Nephron progenitor cell (in vitro differentiated cells): ENCODE results near the gene RPRD1A.
"Not testable (repeated sequence)": the region's sequence is repeated elsewhere in the genome, so short reads cannot be mapped to it uniquely, and the experiment has no call there.

Source experiments
- DNase-seq: peaks from one replicate; pipeline ENCODE4 v3.0.0; 2021
- H3K27ac Mint-ChIP-seq: 2 replicates; pipeline ENCODE4 v1.8.0; 2021; ENCODE audit warnings: mild to moderate bottlenecking, moderate library complexity, mixed read lengths
- H3K27me3 Mint-ChIP-seq: 2 replicates; pipeline ENCODE4 v1.8.0; 2021; ENCODE audit warnings: mild to moderate bottlenecking, low read depth, mixed read lengths; ENCODE audit not compliant: poor library complexity
- H3K36me3 Mint-ChIP-seq: 2 replicates; pipeline ENCODE4 v1.8.0; 2021; ENCODE audit warnings: low read depth, mixed read lengths
- H3K4me1 Mint-ChIP-seq: 2 replicates; pipeline ENCODE4 v1.8.0; 2021; ENCODE audit warnings: mixed read lengths
- H3K4me3 Mint-ChIP-seq: 2 replicates; pipeline ENCODE4 v1.8.0; 2021; ENCODE audit warnings: mild to moderate bottlenecking, moderate library complexity, mixed read lengths
- H3K9me3 Mint-ChIP-seq: 2 replicates; pipeline ENCODE4 v1.8.0; 2021; ENCODE audit warnings: mild to moderate bottlenecking, moderate library complexity, mixed read lengths
- TF ChIP-seq, protein P1 (sequence below): fragments of 200-600 bp; sonication (generic); IDR thresholded peaks from 2 replicates; pipeline ENCODE4 v1.5.0; 2021; ENCODE audit warnings: antibody characterized with exemption

The RPRD1A gene

DNA sequence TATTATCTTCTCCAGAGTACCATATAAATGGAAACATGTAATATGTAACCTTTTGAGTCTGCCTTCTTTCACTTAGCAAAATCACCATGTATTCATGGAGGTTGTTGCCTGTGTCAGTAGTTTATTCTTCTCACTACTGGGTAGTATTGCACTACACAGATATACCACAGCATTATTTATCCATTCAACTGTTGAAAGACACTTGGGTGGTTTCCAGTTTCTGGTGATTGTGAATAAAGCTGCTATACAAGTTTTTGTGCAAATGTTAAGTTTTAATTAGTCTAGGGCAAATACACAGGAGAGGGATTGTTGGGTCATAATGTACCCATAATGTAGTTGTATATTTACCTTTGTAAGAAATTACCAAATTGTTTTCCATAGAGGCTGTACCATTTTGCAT, 29.6 kb upstream of the RPRD1A start:
- TF ChIP-seq, protein P1, sequence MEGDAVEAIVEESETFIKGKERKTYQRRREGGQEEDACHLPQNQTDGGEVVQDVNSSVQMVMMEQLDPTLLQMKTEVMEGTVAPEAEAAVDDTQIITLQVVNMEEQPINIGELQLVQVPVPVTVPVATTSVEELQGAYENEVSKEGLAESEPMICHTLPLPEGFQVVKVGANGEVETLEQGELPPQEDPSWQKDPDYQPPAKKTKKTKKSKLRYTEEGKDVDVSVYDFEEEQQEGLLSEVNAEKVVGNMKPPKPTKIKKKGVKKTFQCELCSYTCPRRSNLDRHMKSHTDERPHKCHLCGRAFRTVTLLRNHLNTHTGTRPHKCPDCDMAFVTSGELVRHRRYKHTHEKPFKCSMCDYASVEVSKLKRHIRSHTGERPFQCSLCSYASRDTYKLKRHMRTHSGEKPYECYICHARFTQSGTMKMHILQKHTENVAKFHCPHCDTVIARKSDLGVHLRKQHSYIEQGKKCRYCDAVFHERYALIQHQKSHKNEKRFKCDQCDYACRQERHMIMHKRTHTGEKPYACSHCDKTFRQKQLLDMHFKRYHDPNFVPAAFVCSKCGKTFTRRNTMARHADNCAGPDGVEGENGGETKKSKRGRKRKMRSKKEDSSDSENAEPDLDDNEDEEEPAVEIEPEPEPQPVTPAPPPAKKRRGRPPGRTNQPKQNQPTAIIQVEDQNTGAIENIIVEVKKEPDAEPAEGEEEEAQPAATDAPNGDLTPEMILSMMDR, result no peak
- no peak for DNase-seq

DNA sequence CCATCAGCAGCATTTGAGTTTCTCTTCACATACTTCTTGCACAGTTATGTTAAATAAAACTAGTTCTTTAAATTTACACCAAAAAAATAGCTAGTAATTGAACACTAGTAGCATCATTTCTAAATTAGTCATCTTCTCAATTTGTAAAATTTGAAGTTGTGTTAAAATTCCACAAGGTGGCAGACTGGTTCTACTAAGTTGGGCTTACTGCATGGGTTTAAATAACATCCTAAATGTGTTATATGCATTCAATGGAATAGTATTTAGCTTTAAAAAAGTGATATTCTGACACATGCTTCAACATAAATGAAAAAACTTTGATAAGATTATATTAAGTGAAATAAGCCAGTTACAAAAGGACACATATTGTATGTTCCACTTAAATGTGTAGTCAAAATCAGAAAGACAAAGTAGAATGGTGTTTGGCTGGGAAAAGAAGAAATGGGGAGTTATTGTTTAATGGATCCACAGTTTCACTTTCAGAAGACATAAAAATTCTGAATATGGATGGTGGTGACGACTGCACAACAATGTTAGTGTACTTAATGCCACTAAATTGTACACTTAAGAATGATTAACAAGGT, 28.7 kb upstream of the RPRD1A start:
- Mint-ChIP-seq H3K27me3 (peaks cover 9% of the 10 kb centered on the region), H3K4me1 (no peaks in the 10 kb centered on the region), H3K4me3 (no peak overlapping the region), H3K27ac (no peak overlapping the region), H3K9me3 (no peaks in the 10 kb centered on the region), H3K36me3 (no peaks in the 10 kb centered on the region)
- TF ChIP-seq, protein P1, result peak; percentile 70
- DNase-seq, result no peak

More for the DNA sequence above, 29.6 kb upstream of the RPRD1A start:
- Mint-ChIP-seq H3K36me3 (no peaks in the 10 kb centered on the region), H3K27ac (no peak overlapping the region), H3K9me3 (peaks cover 2% of the 10 kb centered on the region), H3K4me3 (no peak overlapping the region), H3K27me3 (peaks cover 9% of the 10 kb centered on the region), H3K4me1 (no peaks in the 10 kb centered on the region)

DNA sequence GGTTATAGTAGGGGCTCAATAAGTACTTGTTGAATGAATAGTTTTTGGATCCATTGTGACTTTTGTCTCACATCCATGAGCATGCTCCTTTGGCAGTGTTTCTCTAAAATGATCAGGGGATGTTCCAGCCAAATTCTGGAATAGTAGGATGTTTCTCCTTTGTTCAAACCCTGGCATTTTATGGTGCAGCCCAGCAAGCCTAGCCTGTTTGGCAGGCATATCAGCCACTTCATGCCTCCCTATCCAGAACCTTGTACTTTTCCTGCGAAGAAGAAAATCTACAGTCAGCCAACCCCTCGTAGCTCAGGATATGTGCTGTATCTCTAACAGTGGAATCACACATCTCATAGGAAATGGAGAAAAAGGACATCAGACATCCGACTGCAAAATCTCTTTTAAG, 27.1 kb upstream of the RPRD1A start:
- no peak overlapping the region for H3K4me3 Mint-ChIP-seq
- no peaks in the 10 kb centered on the region for H3K36me3 Mint-ChIP-seq
- TF ChIP-seq, protein P1, result no peak
- no peaks in the 10 kb centered on the region for H3K4me1 Mint-ChIP-seq
- no peaks in the 10 kb centered on the region for H3K9me3 Mint-ChIP-seq
- no peak overlapping the region for H3K27ac Mint-ChIP-seq
- no peak for DNase-seq
- peaks cover 9% of the 10 kb centered on the region for H3K27me3 Mint-ChIP-seq

DNA sequence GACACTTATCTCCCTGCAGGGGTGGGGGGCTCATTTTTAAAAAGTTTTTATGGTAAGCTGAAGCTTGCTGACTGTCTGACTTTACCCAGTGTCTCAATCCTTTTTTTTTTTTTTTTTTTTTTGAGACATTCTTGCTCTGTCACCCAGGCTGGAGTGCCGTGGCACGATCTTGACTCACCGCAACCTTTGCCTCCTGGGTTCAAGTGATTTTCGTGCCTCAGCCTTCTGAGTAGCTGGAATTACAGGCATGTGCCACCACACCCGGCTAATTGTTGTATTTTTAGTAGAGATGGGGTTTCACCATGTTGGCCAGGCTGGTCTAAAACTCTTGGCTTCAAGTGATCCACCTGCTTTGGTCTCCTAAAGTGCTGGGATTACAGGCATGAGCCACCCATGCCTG, 24.8 kb upstream of the RPRD1A start:
- not testable (repeated sequence) for H3K4me3 Mint-ChIP-seq, H3K27me3 Mint-ChIP-seq, H3K9me3 Mint-ChIP-seq, H3K36me3 Mint-ChIP-seq, H3K27ac Mint-ChIP-seq, DNase-seq, H3K4me1 Mint-ChIP-seq

DNA sequence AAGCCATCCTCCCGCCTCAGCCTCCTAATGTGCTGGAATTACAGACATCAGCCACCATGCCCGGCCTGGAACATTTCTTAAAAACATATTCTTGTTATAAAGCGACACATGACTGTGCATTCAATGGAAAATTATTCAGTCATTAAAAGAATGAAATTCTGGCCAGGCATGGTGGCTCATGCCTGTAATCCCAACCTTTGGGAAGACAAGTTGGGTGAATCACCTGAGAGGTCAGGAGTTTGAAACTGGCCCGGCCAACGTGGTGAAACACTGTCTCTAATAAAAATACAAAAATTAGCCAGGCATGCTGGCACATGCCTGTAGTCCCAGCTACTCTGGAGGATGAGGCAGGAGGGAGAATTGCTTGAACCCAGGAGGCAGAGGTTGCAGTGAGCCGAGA, 21.6 kb upstream of the RPRD1A start:
- peaks cover 9% of the 10 kb centered on the region for H3K27me3 Mint-ChIP-seq
- H3K9me3 Mint-ChIP-seq, result peaks cover 8% of the 10 kb centered on the region
- no peak overlapping the region for H3K4me3 Mint-ChIP-seq
- no peak for DNase-seq
- no peaks in the 10 kb centered on the region for H3K36me3 Mint-ChIP-seq
- H3K4me1 Mint-ChIP-seq, result no peaks in the 10 kb centered on the region
- H3K27ac Mint-ChIP-seq, result no peak overlapping the region
- TF ChIP-seq, protein P1, result no peak

DNA sequence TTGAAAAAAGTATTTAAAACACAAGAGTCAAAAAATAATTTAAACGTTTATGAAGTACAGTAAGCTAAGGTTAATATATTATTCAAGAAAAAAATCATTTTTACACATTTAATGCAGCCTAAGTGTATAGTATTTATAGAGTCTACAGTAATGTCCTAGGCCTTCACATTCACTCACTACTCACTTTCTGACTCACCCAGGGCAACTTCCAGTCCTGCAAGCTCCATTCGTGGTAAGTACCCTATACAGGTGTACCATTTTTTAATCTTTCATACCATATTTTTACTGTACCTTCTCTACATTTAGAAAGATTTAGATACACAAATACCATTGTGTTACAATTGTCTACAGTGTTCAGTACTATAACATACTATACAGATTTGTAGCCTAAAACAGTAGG, 20.9 kb upstream of the RPRD1A start:
- H3K9me3 Mint-ChIP-seq, result peaks cover 13% of the 10 kb centered on the region
- TF ChIP-seq, protein P1, result no peak
- H3K27ac Mint-ChIP-seq, result no peak overlapping the region
- no peaks in the 10 kb centered on the region for H3K4me1 Mint-ChIP-seq
- no peaks in the 10 kb centered on the region for H3K36me3 Mint-ChIP-seq
- H3K4me3 Mint-ChIP-seq, result no peak overlapping the region
- H3K27me3 Mint-ChIP-seq, result peaks cover 6% of the 10 kb centered on the region
- DNase-seq, result no peak
